Testis (tissue), 2 donors: ENCODE results near the gene GINS2.

Experiments
- POLR2A ChIP-seq: fragments of 450-650 bp; IDR thresholded peaks from one replicate; pipeline ENCODE4 v1.6.1; 2017; ENCODE audit warnings: antibody characterized with exemption, mild to moderate bottlenecking, moderate library complexity
- TF ChIP-seq, protein P1 (sequence below), 3 experiments: fragments of 450-650 bp in 2 of 3; fragments of 200-600 bp in 1 of 3; sonication (generic) in 1 of 3; IDR thresholded peaks; one replicate each; pipeline ENCODE4 v1.5.1; 2016 to 2019; ENCODE audit warnings: antibody characterized with exemption in 3 of 3, mild to moderate bottlenecking in 2 of 3, moderate library complexity in 1 of 3

DNA sequence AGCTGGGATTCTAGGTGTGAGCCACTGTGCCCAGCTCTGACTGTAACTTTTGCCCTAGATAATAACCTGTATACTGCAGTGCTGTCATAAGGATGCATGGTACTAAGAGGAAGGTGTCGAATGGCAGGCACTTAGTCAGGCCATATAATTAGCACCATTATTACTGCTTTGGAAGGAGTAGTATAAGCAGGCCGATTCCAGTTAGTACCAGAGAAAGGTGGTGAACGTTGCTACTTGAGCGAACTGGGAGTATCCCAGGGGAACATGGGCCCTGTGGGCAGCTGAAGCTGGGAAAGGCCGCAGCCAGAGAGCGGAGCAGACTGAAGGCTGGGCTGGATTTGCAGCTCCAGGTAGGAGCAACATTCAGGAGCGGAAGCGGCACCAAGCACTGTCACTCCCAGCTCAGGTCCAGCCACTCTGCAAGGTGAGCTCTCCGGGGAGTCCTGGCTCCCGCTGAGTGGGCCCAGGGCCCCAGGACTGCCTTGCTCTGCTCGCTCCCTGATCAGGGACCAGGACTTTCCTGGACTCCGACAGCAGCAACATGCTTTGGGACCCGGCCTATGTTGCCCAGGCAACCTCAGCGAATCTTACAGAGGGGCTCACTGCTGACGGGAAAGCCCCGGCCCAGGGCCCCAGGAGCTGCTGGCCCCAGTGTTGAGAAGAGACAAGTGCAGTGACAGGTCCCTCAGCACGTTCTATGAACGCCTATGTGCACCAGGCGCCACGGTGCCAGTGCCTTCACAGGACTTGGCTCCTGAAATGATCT is 33.6 kb upstream of the GINS2 start:
- no peak for TF ChIP-seq POLR2A
- TF ChIP-seq, protein P1, sequence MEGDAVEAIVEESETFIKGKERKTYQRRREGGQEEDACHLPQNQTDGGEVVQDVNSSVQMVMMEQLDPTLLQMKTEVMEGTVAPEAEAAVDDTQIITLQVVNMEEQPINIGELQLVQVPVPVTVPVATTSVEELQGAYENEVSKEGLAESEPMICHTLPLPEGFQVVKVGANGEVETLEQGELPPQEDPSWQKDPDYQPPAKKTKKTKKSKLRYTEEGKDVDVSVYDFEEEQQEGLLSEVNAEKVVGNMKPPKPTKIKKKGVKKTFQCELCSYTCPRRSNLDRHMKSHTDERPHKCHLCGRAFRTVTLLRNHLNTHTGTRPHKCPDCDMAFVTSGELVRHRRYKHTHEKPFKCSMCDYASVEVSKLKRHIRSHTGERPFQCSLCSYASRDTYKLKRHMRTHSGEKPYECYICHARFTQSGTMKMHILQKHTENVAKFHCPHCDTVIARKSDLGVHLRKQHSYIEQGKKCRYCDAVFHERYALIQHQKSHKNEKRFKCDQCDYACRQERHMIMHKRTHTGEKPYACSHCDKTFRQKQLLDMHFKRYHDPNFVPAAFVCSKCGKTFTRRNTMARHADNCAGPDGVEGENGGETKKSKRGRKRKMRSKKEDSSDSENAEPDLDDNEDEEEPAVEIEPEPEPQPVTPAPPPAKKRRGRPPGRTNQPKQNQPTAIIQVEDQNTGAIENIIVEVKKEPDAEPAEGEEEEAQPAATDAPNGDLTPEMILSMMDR (IDR thresholded peaks at IDR 0.05) = no peak
